GM19043 (cell line): Measurements from ENCODE around the gene GFER.

ENCODE experiments used
- ATAC-seq: cut with Tn5 transposase; IDR thresholded peaks from one replicate; pipeline ENCODE4 v1.9.1; 2021; ENCODE audit warnings: low read depth; ENCODE audit not compliant: unreplicated experiment

GFER gene

DNA sequence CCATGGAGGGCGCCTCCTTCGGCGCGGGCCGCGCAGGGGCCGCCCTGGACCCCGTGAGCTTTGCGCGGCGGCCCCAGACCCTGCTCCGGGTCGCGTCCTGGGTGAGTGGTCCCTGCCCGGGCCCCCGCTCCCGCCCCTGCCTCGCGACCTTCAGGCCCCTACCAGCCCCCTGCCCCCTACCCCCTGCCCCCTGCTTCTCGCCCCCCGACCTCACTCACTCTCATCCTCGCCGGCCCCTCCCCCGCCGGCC, 6.0 kb downstream of the GFER start:
- ATAC-seq, result no peak

- no peak for ATAC-seq
These were observed 6.5 kb downstream of the GFER start for GRCh38 chr16:1990351-1991134.

GRCh38 chr16:1991135-1991551, 7.2 kb downstream of the GFER start:
- no peak for ATAC-seq

- ATAC-seq, result no peak
These were observed 7.6 kb downstream of the GFER start for GRCh38 chr16:1991588-1991947.

DNA sequence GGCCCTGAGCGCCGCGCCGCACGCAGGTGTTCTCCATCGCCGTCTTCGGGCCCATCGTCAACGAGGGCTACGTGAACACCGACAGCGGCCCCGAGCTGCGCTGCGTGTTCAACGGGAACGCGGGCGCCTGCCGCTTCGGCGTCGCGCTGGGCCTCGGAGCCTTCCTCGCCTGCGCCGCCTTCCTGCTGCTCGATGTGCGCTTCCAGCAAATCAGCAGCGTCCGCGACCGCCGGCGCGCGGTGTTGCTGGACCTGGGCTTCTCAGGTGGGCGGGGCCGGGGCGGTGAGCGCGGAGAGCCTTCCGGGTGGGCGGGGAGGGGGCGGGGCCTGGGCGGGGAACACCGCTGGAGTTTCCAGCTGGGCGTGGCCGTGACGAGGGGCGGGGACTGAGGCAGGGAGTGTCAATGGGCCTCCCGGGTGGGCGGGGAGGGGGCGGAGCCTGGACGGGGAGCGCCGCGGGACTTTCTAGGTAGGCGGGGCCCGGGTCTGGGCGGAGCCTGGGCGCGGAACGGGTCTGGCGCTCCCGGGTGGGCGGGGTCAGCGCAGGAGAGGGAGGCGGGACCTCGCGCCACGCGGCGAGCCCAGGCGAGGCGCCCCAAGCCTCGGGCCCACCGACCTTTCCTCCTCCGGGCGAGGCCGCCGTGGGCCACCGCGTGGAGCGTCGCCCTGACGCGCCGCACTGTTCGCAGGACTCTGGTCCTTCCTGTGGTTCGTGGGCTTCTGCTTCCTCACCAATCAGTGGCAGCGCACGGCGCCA, 8.1 kb downstream of the GFER start:
- ATAC-seq, result peak; percentile 44

DNA sequence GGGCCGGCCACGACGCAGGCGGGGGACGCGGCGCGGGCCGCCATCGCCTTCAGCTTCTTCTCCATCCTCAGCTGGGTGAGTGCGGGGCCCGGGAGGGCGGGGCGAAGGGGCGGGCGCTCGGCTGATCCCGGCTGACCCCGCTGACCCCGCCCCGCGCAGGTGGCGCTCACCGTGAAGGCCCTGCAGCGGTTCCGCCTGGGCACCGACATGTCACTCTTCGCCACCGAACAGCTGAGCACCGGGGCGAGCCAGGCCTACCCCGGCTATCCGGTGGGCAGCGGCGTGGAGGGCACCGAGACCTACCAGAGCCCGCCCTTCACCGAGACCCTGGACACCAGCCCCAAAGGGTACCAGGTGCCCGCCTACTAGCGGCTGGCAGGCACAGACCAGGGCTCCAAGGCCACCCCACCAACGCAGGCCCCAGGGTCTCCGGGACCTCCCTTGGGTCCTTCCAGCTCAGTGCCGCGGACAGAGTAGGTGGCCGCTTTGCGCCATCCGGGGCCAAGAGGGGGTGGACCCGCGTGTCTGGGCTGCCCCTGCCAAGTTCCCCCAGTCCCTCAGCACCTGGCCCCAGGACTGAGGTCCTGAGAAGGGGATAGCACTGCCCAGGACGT, 8.8 kb downstream of the GFER start:
- ATAC-seq, result no peak

GRCh38 chr16:1993731-1994131, 9.7 kb downstream of the GFER start:
- no peak for ATAC-seq

DNA sequence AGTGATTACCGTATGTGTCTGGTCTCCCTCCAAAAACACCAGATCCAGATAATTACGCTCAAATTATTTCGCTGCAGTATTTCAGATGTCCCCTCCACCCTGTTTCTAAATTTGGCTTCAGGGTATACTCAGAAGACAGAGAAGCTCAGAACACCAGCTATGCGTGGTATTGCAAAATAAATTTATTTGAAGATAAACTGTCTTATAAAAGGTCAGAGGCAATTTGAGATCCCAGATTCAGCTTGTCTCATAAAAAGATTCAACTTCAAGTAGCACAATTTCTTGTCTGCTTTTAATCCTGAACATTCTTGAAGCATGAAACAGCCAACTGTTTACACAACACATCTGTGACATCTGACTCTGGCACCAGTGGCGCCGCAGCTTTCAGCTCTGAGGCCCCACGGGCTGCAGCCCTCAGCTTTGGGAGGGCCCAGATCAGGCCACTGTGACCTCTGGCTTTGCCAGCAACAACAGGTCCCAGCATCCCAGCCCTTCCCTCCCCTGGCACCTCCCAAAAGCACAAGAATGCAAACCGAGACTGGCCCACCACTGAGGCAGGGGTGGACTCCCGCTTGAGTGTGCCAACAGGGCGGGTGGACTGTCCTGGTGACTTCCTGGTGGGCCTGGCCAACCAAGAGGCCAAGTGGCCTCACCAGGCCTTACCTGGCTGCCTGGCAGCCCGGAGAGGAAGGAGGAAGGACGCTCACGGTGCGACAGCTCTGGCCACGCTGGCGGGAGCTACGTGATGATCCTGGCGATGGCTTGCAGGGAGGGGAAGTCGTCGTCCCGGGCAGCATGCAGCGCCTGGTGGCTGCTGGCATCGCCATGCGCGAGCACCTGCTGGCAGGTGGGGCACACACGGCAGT, 13.7 kb downstream of the GFER start:
- no peak for ATAC-seq

DNA sequence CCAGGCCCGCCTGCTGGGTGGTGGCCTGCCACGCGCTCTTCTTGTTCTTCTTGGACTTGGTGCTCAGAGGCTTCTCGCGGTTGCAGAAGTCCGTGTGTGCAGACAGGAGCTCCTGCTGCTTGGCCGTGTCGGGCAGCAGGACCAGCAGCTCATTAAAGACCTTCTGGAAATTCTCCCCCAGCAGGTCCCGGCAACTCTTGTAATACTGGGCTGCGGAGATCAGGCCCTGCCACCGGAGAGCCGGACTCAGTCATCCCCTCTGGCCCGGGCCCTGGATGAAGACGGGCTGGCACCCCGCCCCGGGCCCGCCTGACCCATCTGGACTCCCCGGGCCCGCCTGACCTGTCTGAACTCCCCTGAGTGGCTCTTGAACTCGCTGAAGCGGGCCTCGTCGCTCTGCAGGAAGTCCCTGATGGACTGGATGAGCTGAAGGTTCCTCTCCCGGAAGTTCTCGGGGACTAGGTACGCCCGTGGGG, 14.4 kb downstream of the GFER start:
- ATAC-seq, result no peak

DNA sequence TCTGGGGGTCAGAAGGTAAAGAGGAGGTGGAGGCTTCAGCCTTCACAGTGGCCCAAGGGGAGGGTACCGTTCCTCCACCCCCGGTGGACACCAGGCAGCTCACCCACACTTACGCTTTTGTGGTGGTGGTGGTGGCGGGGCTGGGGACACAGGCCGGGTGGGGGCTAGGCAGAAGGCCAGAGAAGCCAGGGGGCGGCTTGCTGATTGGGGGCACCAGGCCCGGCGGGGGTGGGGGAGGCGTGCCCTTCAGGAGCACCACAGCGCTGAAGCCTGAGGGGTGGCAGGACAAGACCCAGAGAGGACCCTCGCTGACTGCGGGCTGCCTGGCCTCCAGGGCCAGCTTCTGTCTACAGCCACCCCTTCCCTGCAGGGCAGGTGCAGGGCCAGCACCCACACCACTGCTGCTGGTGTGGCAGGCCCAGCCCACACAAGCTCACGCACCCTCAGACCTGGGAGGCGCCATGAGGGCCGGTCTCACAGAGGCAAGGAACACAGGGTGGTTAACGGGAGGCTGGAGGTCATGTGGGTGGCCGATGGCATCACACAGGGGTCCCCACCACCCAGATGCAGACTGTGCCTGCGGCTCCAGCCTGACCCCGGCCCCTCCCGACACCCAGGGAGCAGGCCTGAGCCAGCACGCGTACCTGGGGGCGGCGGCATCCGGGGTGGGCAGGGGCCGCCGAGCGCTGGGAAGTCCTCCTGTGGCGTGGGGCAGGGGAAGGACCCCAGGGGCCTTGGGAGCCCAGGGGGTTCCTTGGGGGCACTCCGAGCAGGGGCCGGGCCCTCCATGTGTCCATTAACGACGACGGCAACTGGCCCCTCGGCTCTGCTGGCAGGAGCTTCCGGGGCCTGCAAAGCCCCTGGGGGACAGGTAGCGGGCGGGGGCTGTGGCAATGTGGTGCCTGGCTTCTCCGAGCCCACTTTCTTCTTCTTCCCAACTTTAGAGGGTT, 15.1 kb downstream of the GFER start:
- ATAC-seq, result no peak

GRCh38 chr16:1999866-2000514, 16.0 kb downstream of the GFER start:
- no peak for ATAC-seq

DNA sequence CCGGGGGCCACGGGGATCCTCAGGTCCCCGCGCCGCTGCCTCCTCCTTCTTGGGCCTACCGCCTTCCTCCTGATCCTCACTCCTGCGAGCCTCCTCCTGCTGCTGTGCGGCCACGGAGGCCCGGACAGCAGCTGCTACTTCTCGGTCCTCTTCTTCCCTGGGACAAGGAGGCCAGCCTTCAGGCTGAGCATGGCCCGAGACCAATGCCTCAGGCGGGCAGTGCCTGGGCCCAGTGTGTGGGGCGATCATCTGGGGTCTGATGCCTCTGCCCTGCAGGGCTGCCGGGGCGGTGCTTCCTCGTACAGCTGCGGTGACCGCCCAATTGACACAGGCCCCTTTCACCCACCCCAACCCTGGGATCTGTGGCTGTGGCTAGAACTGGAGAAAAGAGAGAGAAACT, 17.0 kb downstream of the GFER start:
- ATAC-seq, result no peak

- ATAC-seq, result no peak
These were observed 17.7 kb downstream of the GFER start for GRCh38 chr16:2001456-2002355.

- no peak for ATAC-seq
These were observed 18.6 kb downstream of the GFER start for GRCh38 chr16:2002406-2003230.

- no peak for ATAC-seq
These were observed 19.3 kb downstream of the GFER start for GRCh38 chr16:2003231-2003826.

DNA sequence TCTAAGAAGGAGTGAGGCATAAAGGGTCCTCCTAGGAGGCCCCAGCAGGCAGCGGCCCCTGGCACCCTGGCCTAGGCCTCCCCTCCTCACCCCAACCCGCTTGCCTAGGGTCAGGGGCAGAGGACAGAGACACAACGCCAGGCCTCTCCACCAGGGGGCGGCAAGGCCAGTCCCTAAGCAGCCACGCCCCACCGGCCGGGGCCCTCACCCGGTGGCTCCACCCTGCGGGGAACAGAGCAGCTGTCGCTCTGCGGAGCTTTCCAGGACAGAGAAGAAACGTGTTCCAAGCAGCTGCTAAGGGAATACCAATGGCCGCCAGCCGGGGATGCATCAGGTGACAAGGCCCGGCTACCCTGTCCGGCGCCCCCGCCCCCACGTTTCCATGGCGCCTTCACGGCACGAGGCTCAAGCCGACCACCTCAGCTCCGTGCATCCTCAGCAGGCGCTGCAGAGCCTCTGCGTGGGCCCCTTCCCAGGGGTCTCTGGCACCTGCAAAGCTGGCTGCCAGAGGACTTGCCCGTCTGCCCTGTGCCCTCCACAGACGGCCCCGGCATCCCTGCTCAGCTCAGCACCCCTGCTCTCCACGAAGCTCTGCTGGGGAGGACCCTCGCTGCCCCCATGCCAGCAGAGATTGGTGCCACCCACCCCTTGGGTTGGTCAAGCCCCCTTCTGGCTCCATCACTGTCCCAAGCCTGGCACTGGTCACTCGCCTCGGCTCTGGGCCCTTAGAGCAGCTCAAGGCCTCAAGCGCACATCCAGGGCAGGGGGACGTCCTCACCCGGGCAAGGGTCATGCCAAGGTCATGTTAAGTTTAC, 20.0 kb downstream of the GFER start:
- no peak for ATAC-seq
